IMR-90 (cell line): ENCODE measurements around the gene C1orf159. TPM values are rescaled to one million over a fixed set of nuclear protein-coding genes. Genes with fewer than 3 reads are reported as not detected.

Experiments
- ATAC-seq: fragments of 200-7000 bp; cut with Tn5 transposase; 2 replicates; pipeline ENCODE4 v1.9.1; 2020; ENCODE audit warnings: low read depth, mild to moderate bottlenecking, moderate library complexity
- BruUV-seq: library from RNA; stranded (reverse); fragments of 400-500 nt; replicated peaks from 2 replicates; lab custom pipeline; 2021; lab: Mats Ljungman, UMichigan
- CTCF ChIA-PET: fragments of 300-600 bp; formaldehyde crosslinking; extraction: SDS; loops from one replicate; lab custom pipeline; 2021; ENCODE audit warnings: antibody characterized with exemption; lab: Yijun Ruan, JAX
- POLR2A ChIA-PET: fragments of 300-600 bp; sonication (Branson Sonifier 250); formaldehyde crosslinking; loops from one replicate; lab custom pipeline; 2022; ENCODE audit warnings: antibody characterized with exemption; ENCODE audit not compliant: unreplicated experiment; lab: Charles Lee
- DNase-seq: peaks from one replicate; pipeline ENCODE4 v3.0.0; 2013
- H2AFZ ChIP-seq: replicated peaks from 2 replicates; pipeline ENCODE3; 2013; ENCODE audit warnings: low read length, mild to moderate bottlenecking; ENCODE audit not compliant: poor library complexity
- H2AK5ac ChIP-seq: 2 replicates; pipeline ENCODE4 v1.6.1; 2013; ENCODE audit warnings: low read depth, low read length, inconsistent platforms
- H2AK9ac ChIP-seq: replicated peaks from 2 replicates; pipeline ENCODE3; 2013; ENCODE audit warnings: mild to moderate bottlenecking, low read depth, low read length, moderate library complexity; ENCODE audit not compliant: poor library complexity
- H2BK120ac ChIP-seq: 2 replicates; pipeline ENCODE4 v1.6.1; 2013; ENCODE audit warnings: low read depth, low read length, inconsistent platforms
- H2BK15ac ChIP-seq: 3 replicates; pipeline ENCODE4 v1.6.1; 2013; ENCODE audit warnings: low read depth, low read length, inconsistent platforms
- H2BK20ac ChIP-seq: 2 replicates; pipeline ENCODE4 v1.6.1; 2013; ENCODE audit warnings: low read depth, mild to moderate bottlenecking, inconsistent platforms, low read length, moderate library complexity
- H2BK5ac ChIP-seq: 2 replicates; pipeline ENCODE4 v1.6.1; 2013; ENCODE audit warnings: mild to moderate bottlenecking, low read depth, low read length, inconsistent platforms; ENCODE audit not compliant: poor library complexity, severe bottlenecking
- H3K14ac ChIP-seq: replicated peaks from 2 replicates; pipeline ENCODE4 v1.6.1; 2013; ENCODE audit warnings: low read depth, low read length, inconsistent platforms
- H3K18ac ChIP-seq: 2 replicates; pipeline ENCODE4 v1.6.1; 2013; ENCODE audit warnings: low read depth, low read length, control low read depth
- H3K23ac ChIP-seq: 2 replicates; pipeline ENCODE4 v1.6.1; 2013; ENCODE audit warnings: low read depth, low read length, inconsistent platforms
- H3K27ac ChIP-seq: 2 replicates; pipeline ENCODE4 v1.5.1; 2013; ENCODE audit warnings: mild to moderate bottlenecking, control low read depth, low read length; ENCODE audit not compliant: insufficient read depth
- H3K27me3 ChIP-seq: 2 replicates; pipeline ENCODE4 v1.6.1; 2013; ENCODE audit warnings: low read length; ENCODE audit not compliant: control insufficient read depth, insufficient read depth
- H3K36me3 ChIP-seq: 2 replicates; pipeline ENCODE4 v1.6.1; 2013; ENCODE audit warnings: low read length, mixed read lengths; ENCODE audit not compliant: control insufficient read depth, insufficient read depth
- H3K4ac ChIP-seq: 2 replicates; pipeline ENCODE4 v1.6.1; 2013; ENCODE audit warnings: low read depth, low read length, inconsistent platforms
- H3K4me1 ChIP-seq: 2 replicates; pipeline ENCODE4 v1.6.1; 2013; ENCODE audit warnings: low read length, mixed read lengths; ENCODE audit not compliant: control insufficient read depth, insufficient read depth
- H3K4me2 ChIP-seq: 2 replicates; pipeline ENCODE4 v1.6.1; 2013; ENCODE audit warnings: low read depth, mild to moderate bottlenecking, control low read depth, low read length, moderate library complexity
- H3K4me3 ChIP-seq: 2 replicates; pipeline ENCODE4 v1.5.1; 2013; ENCODE audit warnings: low read depth, mild to moderate bottlenecking, control low read depth, low read length, moderate library complexity; ENCODE audit not compliant: insufficient read depth
- H3K56ac ChIP-seq: 2 replicates; pipeline ENCODE4 v1.6.1; 2013; ENCODE audit warnings: low read length, inconsistent platforms; ENCODE audit not compliant: insufficient read depth; ENCODE audit errors: extremely low read depth
- H3K79me1 ChIP-seq, 2 experiments: 2 replicates each; pipeline ENCODE4 v1.6.1; 2013; ENCODE audit warnings: low read length in 2 of 2, inconsistent platforms in 1 of 2, low read depth in 1 of 2
- H3K9ac ChIP-seq: 2 replicates; pipeline ENCODE4 v1.6.1; 2013; ENCODE audit warnings: low read depth, low read length, control low read depth
- H3K9me1 ChIP-seq: 2 replicates; pipeline ENCODE4 v1.6.1; 2013; ENCODE audit warnings: low read length, inconsistent platforms; ENCODE audit not compliant: insufficient read depth
- H3K9me3 ChIP-seq: 2 replicates; pipeline ENCODE4 v1.6.1; 2013; ENCODE audit warnings: low read length; ENCODE audit not compliant: control insufficient read depth, insufficient read depth
- H4K20me1 ChIP-seq: 2 replicates; pipeline ENCODE4 v1.6.1; 2013; ENCODE audit warnings: low read length, inconsistent platforms; ENCODE audit not compliant: insufficient read depth
- H4K5ac ChIP-seq: 2 replicates; pipeline ENCODE4 v1.6.1; 2013; ENCODE audit warnings: mild to moderate bottlenecking, low read depth, low read length, control low read depth
- H4K8ac ChIP-seq, 2 experiments: 2 replicates each; pipeline ENCODE4 v1.6.1; 2013; ENCODE audit warnings: low read depth in 2 of 2, low read length in 2 of 2, control low read depth in 1 of 2, inconsistent platforms in 1 of 2
- H4K91ac ChIP-seq: 2 replicates; pipeline ENCODE4 v1.6.1; 2013; ENCODE audit warnings: low read depth, low read length, inconsistent platforms; ENCODE audit not compliant: insufficient read depth
- FOS ChIP-seq: fragments of 150-350 bp; IDR thresholded peaks from 2 replicates; pipeline ENCODE4 v1.6.1; 2016; ENCODE audit warnings: low read depth, low read length
- MAFK ChIP-seq: IDR thresholded peaks from 2 replicates; pipeline ENCODE4 v1.6.1; 2012; ENCODE audit warnings: low read depth, low read length, improper control_type of control experiment
- MXI1 ChIP-seq: IDR thresholded peaks from 2 replicates; pipeline ENCODE4 v1.6.1; 2012; ENCODE audit warnings: low read depth, mild to moderate bottlenecking, low read length, moderate library complexity, borderline replicate concordance
- NFE2L2 ChIP-seq: fragments of 150-350 bp; IDR thresholded peaks from 2 replicates; pipeline ENCODE4 v1.6.1; 2016; ENCODE audit warnings: low read depth, mild to moderate bottlenecking, low read length
- POLR2A ChIP-seq: IDR thresholded peaks from 2 replicates; pipeline ENCODE4 v1.6.1; 2012; ENCODE audit warnings: mild to moderate bottlenecking, low read depth, low read length
- WGBS, 2 experiments: methylation state at CpG; one replicate each; pipeline versions ENCODE4 v1.1.5 to v1.1.7; 2013; ENCODE audit warnings: missing lambda C conversion rate in 2 of 2; ENCODE audit not compliant: insufficient read length in 1 of 2; ENCODE audit errors: extremely low coverage in 2 of 2; 5-methylcytosine and 5-hydroxymethylcytosine counted together
- dilution Hi-C: fragments of 300-500 bp; cut with HindIII; formaldehyde crosslinking; loops from one replicate; pipeline ENCODE4 v1.14.3; 2018; ENCODE audit warnings: low sequenced_read_pairs; ENCODE audit not compliant: unreplicated experiment
- in situ Hi-C: fragments of 300-500 bp; cut with MboI; formaldehyde crosslinking; loops from 3 replicates; pipeline ENCODE4 v1.14.3; 2019; ENCODE audit warnings: low sequenced_read_pairs, inconsistent platforms, mixed read lengths
- intact Hi-C: fragments of 100-400 bp; cut with micrococcal nuclease; formaldehyde crosslinking; loops from 2 replicates; pipeline ENCODE4 v1.10.0; 2022
- polyA plus RNA-seq, 3 experiments: library from polyadenylated mRNA; depleted of rRNA; stranded (reverse); fragments of >200 nt; gene quantifications; 2 replicates each; pipeline ENCODE4 v1.2.3, GENCODE V29; 2012; ENCODE audit warnings: low replicate concordance in 1 of 3
- total RNA-seq: library from RNA; depleted of rRNA; stranded (reverse); fragments of >200 nt; gene quantifications from 2 replicates; pipeline ENCODE4 v1.2.3, GENCODE V29; 2012
- TF ChIP-seq, protein P1 (sequence below): conservative IDR thresholded peaks from 2 replicates; pipeline ENCODE4 v1.5.1; 2012; ENCODE audit warnings: mild to moderate bottlenecking, low read depth, low read length, improper control_type of control experiment

The C1orf159 gene
- total and polyA plus RNA-seq, 2 of the 4 experiments (the other 2 are of a cell fraction), result 2.9 to 12.6 TPM

DNA sequence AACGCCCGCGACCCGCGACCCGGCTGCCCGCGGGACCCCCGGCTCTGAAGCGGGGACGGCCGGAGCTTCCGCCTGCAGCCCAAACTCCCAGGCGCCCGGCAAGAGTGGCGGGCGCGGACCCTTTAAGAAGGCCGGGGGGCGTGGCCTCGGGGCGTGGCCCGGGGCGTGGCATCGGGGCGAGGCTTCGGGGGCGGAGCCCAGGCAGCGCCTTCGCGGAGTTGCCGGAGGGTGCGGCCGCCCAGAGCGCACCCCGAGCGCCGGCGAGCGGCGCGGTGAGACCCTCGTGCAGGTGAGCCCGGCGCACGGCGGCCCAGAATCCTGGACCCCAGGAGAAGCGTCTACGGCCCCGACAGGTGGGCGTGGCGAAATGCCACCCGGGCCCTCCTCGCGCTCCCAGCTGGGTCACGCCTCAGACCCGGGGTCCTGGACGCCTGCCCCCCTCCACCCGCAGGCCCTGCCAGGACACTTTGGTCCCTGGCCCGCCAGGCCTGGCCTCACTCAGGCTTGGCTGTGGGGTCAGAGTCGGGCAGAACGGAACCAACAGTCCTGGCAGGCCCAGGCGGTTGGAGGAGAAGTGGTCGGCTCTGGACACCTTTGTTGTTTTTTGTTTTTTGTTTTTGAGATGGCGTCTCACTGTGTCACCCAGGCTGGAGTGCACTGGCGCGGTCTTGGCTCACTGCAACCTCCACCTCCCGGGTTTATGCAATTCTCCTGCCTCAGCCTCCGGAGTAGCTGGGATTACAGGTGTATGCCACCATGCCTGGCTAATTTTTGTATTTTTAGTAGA is 56.2 kb downstream of the C1orf159 start:
- BruUV-seq, result no TSS peak
- Histone ChIP-seq H2AFZ (peak overlapping the region; percentile 94), H4K20me1 (peaks cover 6% of the 10 kb centered on the region), H2AK5ac (no peak overlapping the region), H3K14ac (no peak overlapping the region), H3K4me1 (peaks cover 13% of the 10 kb centered on the region), H2BK20ac (no peak overlapping the region), H2BK120ac (no peak overlapping the region), H3K9ac (peak overlapping the region; percentile 59; the same call in 1 of the 2 replicates), H3K4me3 (peak overlapping the region; percentile 83), H2BK5ac (no peak overlapping the region), H3K4ac (no peak overlapping the region), H3K56ac (no peak overlapping the region), H3K27me3 (peaks cover 4% of the 10 kb centered on the region; the same call in 1 of the 2 replicates), H4K5ac (no peak overlapping the region), H3K79me1 (0 out of 4 replicates have a peak, but pooled peaks cover 0 to 4% of the 10 kb centered on the region in 2 experiments), H4K8ac (no peak overlapping the region), H4K91ac (no peak overlapping the region), H3K9me3 (no peaks in the 10 kb centered on the region), H3K36me3 (peaks cover 8% of the 10 kb centered on the region; the same call in 1 of the 2 replicates), H2BK15ac (no peak overlapping the region), H3K27ac (no peak overlapping the region; the same call in 1 of the 2 replicates), H3K18ac (no peak overlapping the region), H3K9me1 (0 out of 2 replicates have a peak, but pooled peaks cover 4% of the 10 kb centered on the region), H3K23ac (no peak overlapping the region), H3K4me2 (peak overlapping the region; percentile 95), H2AK9ac (peak overlapping the region; percentile 94)
- POLR2A ChIA-PET, result interaction anchor here (0.6 kb wide), 2 partner anchors 13 to 155 kb away, joined by 3 read pairs; no protein-coding TSS in a partner anchor
- dilution Hi-C loops, result no loop called here
- peak; percentile 91 for ATAC-seq
- TF ChIP-seq NFE2L2 (no peak), MXI1 (peak; percentile 49; the same call in 1 of the 2 replicates), MAFK (no peak), POLR2A (peak; percentile 48; the same call in 1 of the 2 replicates), FOS (no peak)
- TF ChIP-seq, protein P1, sequence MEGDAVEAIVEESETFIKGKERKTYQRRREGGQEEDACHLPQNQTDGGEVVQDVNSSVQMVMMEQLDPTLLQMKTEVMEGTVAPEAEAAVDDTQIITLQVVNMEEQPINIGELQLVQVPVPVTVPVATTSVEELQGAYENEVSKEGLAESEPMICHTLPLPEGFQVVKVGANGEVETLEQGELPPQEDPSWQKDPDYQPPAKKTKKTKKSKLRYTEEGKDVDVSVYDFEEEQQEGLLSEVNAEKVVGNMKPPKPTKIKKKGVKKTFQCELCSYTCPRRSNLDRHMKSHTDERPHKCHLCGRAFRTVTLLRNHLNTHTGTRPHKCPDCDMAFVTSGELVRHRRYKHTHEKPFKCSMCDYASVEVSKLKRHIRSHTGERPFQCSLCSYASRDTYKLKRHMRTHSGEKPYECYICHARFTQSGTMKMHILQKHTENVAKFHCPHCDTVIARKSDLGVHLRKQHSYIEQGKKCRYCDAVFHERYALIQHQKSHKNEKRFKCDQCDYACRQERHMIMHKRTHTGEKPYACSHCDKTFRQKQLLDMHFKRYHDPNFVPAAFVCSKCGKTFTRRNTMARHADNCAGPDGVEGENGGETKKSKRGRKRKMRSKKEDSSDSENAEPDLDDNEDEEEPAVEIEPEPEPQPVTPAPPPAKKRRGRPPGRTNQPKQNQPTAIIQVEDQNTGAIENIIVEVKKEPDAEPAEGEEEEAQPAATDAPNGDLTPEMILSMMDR, result no peak
- DNase-seq, result peak; percentile 53
- intact Hi-C loops, result loop anchor here (5.0 kb wide), 1 partner anchor 57 kb away; the partner anchor contains the start of gene HES4
- in situ Hi-C loops, result no loop called here
- CTCF ChIA-PET, result interaction anchor here (0.9 to 1.4 kb wide), 2 partner anchors 21 to 75 kb away, joined by 3 read pairs; no protein-coding TSS in a partner anchor
- WGBS, 2 experiments, result 3% methylated on average over 62 of the region's 69 CpGs; no CpG with 5 or more reads in 1 of the 2 experiments
